Prostate gland (tissue), 2 donors: ENCODE results near the gene UNC5C. TPM values are rescaled to one million over a fixed set of nuclear protein-coding genes. Genes with fewer than 3 reads are reported as not detected.

ENCODE experiments used
- DNase-seq: peaks from one replicate; pipeline ENCODE4 v3.0.0-alpha.2; 2019; ENCODE audit warnings: low spot score
- H3K27ac ChIP-seq, 2 donors: fragments of 200-600 bp; sonication (generic); 2 replicates each; pipeline ENCODE4 v1.5.1; 2017 to 2019
- H3K27me3 ChIP-seq: fragments of 200-600 bp; sonication (generic); replicated peaks from 2 replicates; pipeline ENCODE4 v1.5.1; 2019; ENCODE audit not compliant: insufficient read depth
- H3K36me3 ChIP-seq, 2 donors: fragments of 200-600 bp; sonication (generic); 1 replicate in 1 of 2; 2 replicates in 1 of 2; pipeline versions ENCODE4 v1.5.1 to v1.8.1; 2017 to 2019
- H3K4me1 ChIP-seq: fragments of 200-600 bp; sonication (generic); replicated peaks from 2 replicates; pipeline ENCODE4 v1.5.1; 2019
- H3K4me3 ChIP-seq, 2 donors: fragments of 200-600 bp; sonication (generic); 2 replicates each; pipeline ENCODE4 v1.5.1; 2017 to 2019
- H3K9me3 ChIP-seq: fragments of 200-600 bp; sonication (generic); 2 replicates; pipeline ENCODE4 v1.5.1; 2017
- CTCF ChIP-seq, 4 experiments: fragments of 200-600 bp in 2 of 4; fragments of 450-650 bp in 2 of 4; sonication (generic) in 2 of 4; IDR thresholded peaks; 1 replicate in 3 of 4; 2 replicates in 1 of 4; pipeline ENCODE4 v1.5.1; 2016 to 2019; ENCODE audit warnings: antibody characterized with exemption in 4 of 4, mild to moderate bottlenecking in 2 of 4, moderate library complexity in 2 of 4
- POLR2A ChIP-seq: fragments of 450-650 bp; IDR thresholded peaks from one replicate; pipeline ENCODE4 v1.6.1; 2016; ENCODE audit warnings: antibody characterized with exemption, mild to moderate bottlenecking
- POLR2AphosphoS5 ChIP-seq: sonication (generic); formaldehyde crosslinking; IDR thresholded peaks from one replicate; pipeline ENCODE4 v1.6.1; 2017; ENCODE audit warnings: antibody characterized with exemption
- WGBS: methylation state at CpG from one replicate; pipeline ENCODE4 v1.1.5; 2018; 5-methylcytosine and 5-hydroxymethylcytosine counted together
- intact Hi-C: fragments of 100-400 bp; cut with DNase I; formaldehyde crosslinking; loops from one replicate; pipeline ENCODE4 v1.14.2; 2022
- total RNA-seq, 2 donors: library from RNA; depleted of rRNA; stranded (reverse); fragments of >200 nt; gene quantifications; one replicate each; pipeline ENCODE4 v1.1.0, GENCODE V29; 2016

UNC5C gene
- total RNA-seq, 2 donors from 2014 or later: 1.8 to 15.5 TPM

GRCh38 chr4:95248720-95249425 is 299.9 kb downstream of the UNC5C start:
- intact Hi-C loops: no loop called here
- WGBS: 35% methylated on average over 1 of the region's 1 CpG
- H3K36me3 ChIP-seq: no peaks in the 10 kb centered on the region

GRCh38 chr4:95243892-95244291 is 304.9 kb downstream of the UNC5C start:
- Histone ChIP-seq H3K36me3 (no peaks in the 10 kb centered on the region), H3K9me3 (no peaks in the 10 kb centered on the region), H3K4me1 (no peaks in the 10 kb centered on the region), H3K27me3 (no peaks in the 10 kb centered on the region), H3K4me3 (no peak overlapping the region), H3K27ac (no peak overlapping the region)
- DNase-seq: no peak
- intact Hi-C loops: no loop called here
- WGBS: 94% methylated on average over 1 of the region's 1 CpG
- TF ChIP-seq POLR2AphosphoS5: no peak
- no peak for TF ChIP-seq POLR2A
- TF ChIP-seq CTCF (IDR thresholded peaks at IDR 0.05): no peak

More at GRCh38 chr4:95248720-95249425, 299.9 kb downstream of the UNC5C start:
- Histone ChIP-seq H3K4me1 (peaks cover 4% of the 10 kb centered on the region), H3K27ac (no peak overlapping the region), H3K27me3 (no peaks in the 10 kb centered on the region), H3K4me3 (no peak overlapping the region), H3K9me3 (no peaks in the 10 kb centered on the region)
- no peak for DNase-seq
- TF ChIP-seq CTCF (IDR thresholded peaks at IDR 0.05): no peak
- no peak for TF ChIP-seq POLR2A
- no peak for TF ChIP-seq POLR2AphosphoS5

GRCh38 chr4:95238554-95238953 is 310.2 kb downstream of the UNC5C start:
- no peak overlapping the region for H3K4me3 ChIP-seq
- H3K4me1 ChIP-seq: no peaks in the 10 kb centered on the region
- H3K36me3 ChIP-seq: no peaks in the 10 kb centered on the region
- intact Hi-C loops: no loop called here
- H3K9me3 ChIP-seq: no peaks in the 10 kb centered on the region
- no peak overlapping the region for H3K27ac ChIP-seq
- H3K27me3 ChIP-seq: no peaks in the 10 kb centered on the region
- no peak for TF ChIP-seq POLR2AphosphoS5
- TF ChIP-seq CTCF (IDR thresholded peaks at IDR 0.05): no peak
- no peak for TF ChIP-seq POLR2A
- DNase-seq: no peak

- no peaks in the 10 kb centered on the region for H3K27me3 ChIP-seq
- TF ChIP-seq POLR2AphosphoS5: no peak
- TF ChIP-seq POLR2A: no peak
- TF ChIP-seq CTCF (IDR thresholded peaks at IDR 0.05): no peak
- no peak overlapping the region for H3K4me3 ChIP-seq
- WGBS: 78% methylated on average over 7 of the region's 7 CpGs
- no peaks in the 10 kb centered on the region for H3K9me3 ChIP-seq
- no peaks in the 10 kb centered on the region for H3K4me1 ChIP-seq
- H3K27ac ChIP-seq: no peak overlapping the region
- no peaks in the 10 kb centered on the region for H3K36me3 ChIP-seq
- DNase-seq: no peak
- intact Hi-C loops: no loop called here
Measured at GRCh38 chr4:95232358-95233156, 316.2 kb downstream of the UNC5C start.

GRCh38 chr4:95231681-95232080 is 317.1 kb downstream of the UNC5C start:
- TF ChIP-seq CTCF (IDR thresholded peaks at IDR 0.05) (no peak), POLR2A (no peak), POLR2AphosphoS5 (no peak)
- H3K4me3 ChIP-seq: no peak overlapping the region
- no peaks in the 10 kb centered on the region for H3K36me3 ChIP-seq
- H3K9me3 ChIP-seq: no peaks in the 10 kb centered on the region
- intact Hi-C loops: no loop called here
- H3K27ac ChIP-seq: no peak overlapping the region
- no peak for DNase-seq
- H3K27me3 ChIP-seq: no peaks in the 10 kb centered on the region
- H3K4me1 ChIP-seq: no peaks in the 10 kb centered on the region
